HFF-Myc (cell line): Measurements from ENCODE around the gene KIAA0408.
"Not testable (repeated sequence)": the region's sequence is repeated elsewhere in the genome, so short reads cannot be mapped to it uniquely, and the experiment has no call there.

ENCODE experiments used
- DNase-seq: peaks from one replicate; pipeline ENCODE4 v3.0.0-alpha.2; 2011; ENCODE audit warnings: low read depth; ENCODE audit errors: extremely low read depth
- H3K4me3 ChIP-seq: replicated peaks from 2 replicates; pipeline ENCODE4 v1.5.1; 2011; ENCODE audit warnings: low read depth, mild to moderate bottlenecking, control low read depth, low read length
- TF ChIP-seq, protein P1 (sequence below): IDR thresholded peaks from 2 replicates; pipeline ENCODE4 v1.5.1; 2012; ENCODE audit warnings: mild to moderate bottlenecking, low read depth, low read length, control low read depth; ENCODE audit errors: missing control alignments

Gene KIAA0408

DNA sequence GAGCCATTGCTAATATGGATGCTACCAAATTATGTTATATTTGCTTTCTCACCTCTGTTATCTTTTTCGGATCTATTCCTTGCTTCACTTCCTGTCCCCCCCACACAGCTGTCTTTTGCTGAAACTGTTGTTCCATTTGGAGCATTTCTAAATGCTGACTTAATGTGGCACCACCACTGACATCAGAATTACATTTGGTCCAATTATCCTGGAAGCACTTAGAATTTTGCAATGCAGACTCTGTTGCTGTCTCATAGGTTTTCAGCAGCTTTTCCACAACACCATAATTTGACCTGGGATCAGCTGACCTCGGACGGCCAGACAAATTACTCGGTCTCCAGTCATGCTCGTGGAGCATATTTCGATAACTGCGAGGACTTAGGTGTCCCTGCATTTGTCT is 12.8 kb downstream of the KIAA0408 start:
- no peak overlapping the region for H3K4me3 ChIP-seq
- TF ChIP-seq, protein P1, sequence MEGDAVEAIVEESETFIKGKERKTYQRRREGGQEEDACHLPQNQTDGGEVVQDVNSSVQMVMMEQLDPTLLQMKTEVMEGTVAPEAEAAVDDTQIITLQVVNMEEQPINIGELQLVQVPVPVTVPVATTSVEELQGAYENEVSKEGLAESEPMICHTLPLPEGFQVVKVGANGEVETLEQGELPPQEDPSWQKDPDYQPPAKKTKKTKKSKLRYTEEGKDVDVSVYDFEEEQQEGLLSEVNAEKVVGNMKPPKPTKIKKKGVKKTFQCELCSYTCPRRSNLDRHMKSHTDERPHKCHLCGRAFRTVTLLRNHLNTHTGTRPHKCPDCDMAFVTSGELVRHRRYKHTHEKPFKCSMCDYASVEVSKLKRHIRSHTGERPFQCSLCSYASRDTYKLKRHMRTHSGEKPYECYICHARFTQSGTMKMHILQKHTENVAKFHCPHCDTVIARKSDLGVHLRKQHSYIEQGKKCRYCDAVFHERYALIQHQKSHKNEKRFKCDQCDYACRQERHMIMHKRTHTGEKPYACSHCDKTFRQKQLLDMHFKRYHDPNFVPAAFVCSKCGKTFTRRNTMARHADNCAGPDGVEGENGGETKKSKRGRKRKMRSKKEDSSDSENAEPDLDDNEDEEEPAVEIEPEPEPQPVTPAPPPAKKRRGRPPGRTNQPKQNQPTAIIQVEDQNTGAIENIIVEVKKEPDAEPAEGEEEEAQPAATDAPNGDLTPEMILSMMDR = no peak

DNA sequence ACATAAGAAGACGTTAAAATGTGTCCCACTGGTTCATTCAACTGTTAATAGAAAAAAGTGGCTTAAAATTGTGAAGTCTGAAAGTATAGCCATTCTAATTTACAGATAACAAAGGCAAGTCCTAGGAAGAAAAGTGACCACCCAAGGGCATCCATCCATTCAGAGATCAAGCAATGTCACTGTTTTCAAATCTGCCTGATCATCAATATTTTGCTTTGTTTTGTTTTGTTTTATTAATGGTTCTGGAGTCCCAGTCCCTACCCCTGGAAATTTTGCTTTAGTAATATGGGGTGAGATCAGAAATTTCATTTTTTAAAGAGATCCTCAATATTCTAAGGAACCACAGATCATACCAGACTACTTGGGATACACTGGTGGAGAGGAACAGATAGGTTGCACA is 17.3 kb downstream of the KIAA0408 start:
- DNase-seq = no peak
- TF ChIP-seq, protein P1 = no peak
- no peak overlapping the region for H3K4me3 ChIP-seq

More for the DNA sequence above, 12.8 kb downstream of the KIAA0408 start:
- DNase-seq = no peak

GRCh38 chr6:127439718-127440117 is 19.5 kb downstream of the KIAA0408 start:
- no peak for DNase-seq
- no peak overlapping the region for H3K4me3 ChIP-seq
- TF ChIP-seq, protein P1 = no peak

DNA sequence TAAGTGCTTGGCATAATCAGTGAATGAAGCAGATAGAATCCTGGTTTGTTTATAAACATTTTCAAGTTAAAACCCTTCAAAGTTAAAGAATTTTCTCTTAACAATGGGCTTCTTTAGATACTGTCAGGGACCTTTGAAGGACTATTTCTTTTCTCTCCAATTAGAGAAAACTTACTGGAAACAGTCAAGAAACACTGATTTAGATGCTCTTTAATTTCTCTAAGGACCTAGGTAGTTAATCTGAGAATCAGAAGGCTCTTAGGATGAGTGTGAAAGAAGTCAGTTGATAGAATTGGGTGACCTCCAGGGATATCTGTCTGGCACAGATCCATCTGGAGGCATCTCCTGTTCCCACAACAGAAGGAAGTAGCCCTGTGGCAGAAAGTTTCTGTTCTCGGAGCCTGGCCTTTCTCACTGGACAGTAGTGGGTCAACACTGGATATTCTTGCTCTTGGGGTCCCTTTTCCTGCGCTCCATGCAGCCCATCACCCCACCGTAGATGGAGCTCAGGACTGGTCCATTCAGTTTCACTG is 22.5 kb downstream of the KIAA0408 start:
- TF ChIP-seq, protein P1 = no peak
- H3K4me3 ChIP-seq = no peak overlapping the region
- DNase-seq = no peak

GRCh38 chr6:127435626-127436220 is 23.5 kb downstream of the KIAA0408 start:
- no peak for DNase-seq
- no peak overlapping the region for H3K4me3 ChIP-seq
- TF ChIP-seq, protein P1 = no peak

DNA sequence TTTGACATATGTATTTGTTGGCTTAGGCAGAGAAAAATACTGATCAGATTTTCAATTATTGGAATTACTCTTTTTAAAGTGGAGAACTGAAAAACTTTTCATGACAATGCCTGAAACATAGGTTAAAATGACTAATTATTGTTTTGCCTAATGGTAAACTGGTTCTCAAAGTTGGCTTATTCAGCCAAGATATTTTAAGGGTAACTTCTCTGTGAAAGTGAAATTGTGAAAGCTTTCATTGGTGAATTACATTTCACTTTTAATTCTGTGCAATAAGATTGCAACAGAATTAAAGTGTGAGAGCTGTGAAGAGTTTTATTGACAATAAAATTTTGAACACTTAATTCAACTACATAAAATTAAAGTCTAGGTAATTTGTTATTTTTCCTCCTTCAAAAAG is 24.5 kb downstream of the KIAA0408 start:
- no peak overlapping the region for H3K4me3 ChIP-seq
- no peak for DNase-seq
- TF ChIP-seq, protein P1 = no peak

DNA sequence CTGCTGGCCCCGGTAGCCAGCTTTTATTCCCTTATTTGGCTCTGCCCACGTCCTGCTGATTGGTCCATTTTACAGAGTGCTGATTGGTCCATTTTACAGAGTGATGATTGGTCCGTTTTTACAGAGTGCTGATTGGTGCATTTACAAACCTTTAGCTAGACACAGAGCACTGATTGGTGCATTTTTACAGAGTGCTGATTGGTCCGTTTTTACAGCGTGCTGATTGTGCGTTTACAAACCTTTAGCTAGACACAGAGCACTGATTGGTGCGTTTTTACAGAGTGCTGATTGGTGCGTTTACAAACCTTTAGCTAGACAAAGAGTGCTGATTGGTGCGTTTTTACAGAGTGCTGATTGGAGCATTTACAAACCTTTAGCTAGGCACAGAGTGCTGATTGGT is 30.6 kb downstream of the KIAA0408 start:
- not testable (repeated sequence) for H3K4me3 ChIP-seq, DNase-seq
